ENCODE results near the gene KRT37. TPM values are rescaled to one million over a fixed set of nuclear protein-coding genes. Genes with fewer than 3 reads are reported as not detected.

KRT37 gene
- total RNA-seq, 1 donor from 2014 or later, result not detected

GRCh38 chr17:41464173-41464572 is 39.8 kb upstream of the KRT37 start:
- Mint-ChIP-seq H3K27me3 (ENCODE audit: low read depth) (no peaks in the 10 kb centered on the region), H3K27ac (ENCODE audit: unreplicated experiment) (no peak overlapping the region), H3K4me3 (no peak overlapping the region), H3K36me3 (ENCODE audit: low read depth) (no peaks in the 10 kb centered on the region), H3K4me1 (no peaks in the 10 kb centered on the region), H3K9me3 (peaks cover 3% of the 10 kb centered on the region)
- DNase-seq (ENCODE audit: low read depth, low spot score), result no peak
- no peak for TF ChIP-seq CTCF (conservative IDR thresholded peaks at IDR 0.05)

- no peak overlapping the region for H3K4me3 Mint-ChIP-seq
- no peak overlapping the region for H3K27ac Mint-ChIP-seq (ENCODE audit: unreplicated experiment)
- H3K4me1 Mint-ChIP-seq, result no peaks in the 10 kb centered on the region
- no peak for TF ChIP-seq CTCF (conservative IDR thresholded peaks at IDR 0.05)
- H3K36me3 Mint-ChIP-seq (ENCODE audit: low read depth), result no peaks in the 10 kb centered on the region
- peaks cover 3% of the 10 kb centered on the region for H3K9me3 Mint-ChIP-seq
- H3K27me3 Mint-ChIP-seq (ENCODE audit: low read depth), result no peaks in the 10 kb centered on the region
- DNase-seq (ENCODE audit: low read depth, low spot score), result no peak
Observed at GRCh38 chr17:41463746-41464145, 39.4 kb upstream of the KRT37 start.

GRCh38 chr17:41462705-41463104 is 38.3 kb upstream of the KRT37 start:
- H3K4me3 Mint-ChIP-seq, result no peak overlapping the region
- no peaks in the 10 kb centered on the region for H3K27me3 Mint-ChIP-seq (ENCODE audit: low read depth)
- H3K36me3 Mint-ChIP-seq (ENCODE audit: low read depth), result no peaks in the 10 kb centered on the region
- no peak overlapping the region for H3K27ac Mint-ChIP-seq (ENCODE audit: unreplicated experiment)
- TF ChIP-seq CTCF (conservative IDR thresholded peaks at IDR 0.05), result no peak
- no peak for DNase-seq (ENCODE audit: low read depth, low spot score)
- no peaks in the 10 kb centered on the region for H3K4me1 Mint-ChIP-seq
- H3K9me3 Mint-ChIP-seq, result peaks cover 1% of the 10 kb centered on the region

- Mint-ChIP-seq H3K27me3 (ENCODE audit: low read depth) (no peaks in the 10 kb centered on the region), H3K4me3 (no peak overlapping the region), H3K36me3 (ENCODE audit: low read depth) (no peaks in the 10 kb centered on the region), H3K27ac (ENCODE audit: unreplicated experiment) (no peak overlapping the region), H3K9me3 (no peaks in the 10 kb centered on the region), H3K4me1 (no peaks in the 10 kb centered on the region)
- no peak for DNase-seq (ENCODE audit: low read depth, low spot score)
- TF ChIP-seq CTCF (conservative IDR thresholded peaks at IDR 0.05), result no peak
Observed at GRCh38 chr17:41457676-41458075, 33.3 kb upstream of the KRT37 start.

GRCh38 chr17:41456204-41456603 is 31.8 kb upstream of the KRT37 start:
- peaks cover 2% of the 10 kb centered on the region for H3K36me3 Mint-ChIP-seq (ENCODE audit: low read depth)
- DNase-seq (ENCODE audit: low read depth, low spot score), result no peak
- TF ChIP-seq CTCF (conservative IDR thresholded peaks at IDR 0.05), result no peak
- no peak overlapping the region for H3K4me3 Mint-ChIP-seq
- no peaks in the 10 kb centered on the region for H3K4me1 Mint-ChIP-seq
- H3K27ac Mint-ChIP-seq (ENCODE audit: unreplicated experiment), result no peak overlapping the region
- peaks cover 3% of the 10 kb centered on the region for H3K27me3 Mint-ChIP-seq (ENCODE audit: low read depth)
- H3K9me3 Mint-ChIP-seq, result peaks cover 3% of the 10 kb centered on the region

- H3K36me3 Mint-ChIP-seq (ENCODE audit: low read depth), result peaks cover 4% of the 10 kb centered on the region
- no peak overlapping the region for H3K4me3 Mint-ChIP-seq
- peaks cover 6% of the 10 kb centered on the region for H3K27me3 Mint-ChIP-seq (ENCODE audit: low read depth)
Observed at GRCh38 chr17:41455236-41455635, 30.9 kb upstream of the KRT37 start.

More at GRCh38 chr17:41455236-41455635, 30.9 kb upstream of the KRT37 start:
- no peak for DNase-seq (ENCODE audit: low read depth, low spot score)
- H3K4me1 Mint-ChIP-seq, result no peaks in the 10 kb centered on the region
- no peak for TF ChIP-seq CTCF (conservative IDR thresholded peaks at IDR 0.05)
- H3K27ac Mint-ChIP-seq (ENCODE audit: unreplicated experiment), result no peak overlapping the region
- peaks cover 6% of the 10 kb centered on the region for H3K9me3 Mint-ChIP-seq

Measured in neural crest cell (in vitro differentiated cells).